Naive thymus-derived CD4-positive, alpha-beta T cell (primary cell): Measurements from ENCODE around the gene PTPRM. TPM values are rescaled to one million over a fixed set of nuclear protein-coding genes. Genes with fewer than 3 reads are reported as not detected.

ENCODE experiments used
- ATAC-seq: fragments of 150-1000 bp; cut with Tn5 transposase; 2 replicates; pipeline ENCODE4 v1.10.0; 2021; ENCODE audit warnings: mild to moderate bottlenecking, moderate library complexity
- CTCF ChIA-PET: fragments of 350-600 bp; sonication (Branson Sonifier 250); formaldehyde crosslinking; loops from one replicate; lab custom pipeline; 2021; ENCODE audit warnings: antibody characterized with exemption; lab: Charles Lee
- POLR2A ChIA-PET: fragments of 350-600 bp; sonication (Branson Sonifier 250); formaldehyde crosslinking; loops from one replicate; lab custom pipeline; 2021; ENCODE audit warnings: antibody characterized with exemption, inconsistent platforms; lab: Charles Lee
- DNase-seq, 9 donors: peaks; one replicate each; pipeline versions ENCODE4 v3.0.0 to v3.0.0-alpha.2; 2020 to 2022; ENCODE audit warnings: mixed read lengths in 1 of 9
- H3K27ac ChIP-seq: one replicate; pipeline ENCODE4 v1.7.0; 2013; ENCODE audit warnings: mild to moderate bottlenecking, low read depth, low read length, moderate library complexity
- H3K27me3 ChIP-seq, 2 donors: one replicate each; pipeline ENCODE4 v1.7.0; 2013; ENCODE audit warnings: low read length in 2 of 2, mild to moderate bottlenecking in 2 of 2, moderate library complexity in 2 of 2; ENCODE audit not compliant: control insufficient read depth in 2 of 2, insufficient read depth in 2 of 2
- H3K36me3 ChIP-seq, 3 experiments: 1 replicate in 2 of 3; 2 replicates in 1 of 3; pipeline ENCODE4 v1.7.0; 2013; ENCODE audit warnings: low read length in 3 of 3, mild to moderate bottlenecking in 3 of 3, moderate library complexity in 1 of 3; ENCODE audit not compliant: insufficient read depth in 3 of 3, control insufficient read depth in 2 of 3
- H3K4me1 ChIP-seq, 2 donors: one replicate each; pipeline ENCODE4 v1.7.0; 2013; ENCODE audit warnings: low read length in 2 of 2, mild to moderate bottlenecking in 2 of 2, moderate library complexity in 1 of 2; ENCODE audit not compliant: control insufficient read depth in 2 of 2, insufficient read depth in 2 of 2
- H3K4me3 ChIP-seq: 2 replicates; pipeline ENCODE4 v1.7.0; 2013; ENCODE audit warnings: mild to moderate bottlenecking, low read length
- H3K9me3 ChIP-seq, 3 experiments: 1 replicate in 2 of 3; 2 replicates in 1 of 3; pipeline ENCODE4 v1.7.0; 2013; ENCODE audit warnings: low read length in 3 of 3; ENCODE audit not compliant: control insufficient read depth in 2 of 3
- H3K27ac Mint-ChIP-seq, 9 donors: one replicate each; pipeline ENCODE4 v1.8.0; 2020 to 2022; ENCODE audit warnings: mixed read lengths in 9 of 9, mild to moderate bottlenecking in 8 of 9, moderate library complexity in 5 of 9, inconsistent platforms in 2 of 9
- H3K27me3 Mint-ChIP-seq, 5 donors: one replicate each; pipeline ENCODE4 v1.8.0; 2021 to 2022; ENCODE audit warnings: mixed read lengths in 5 of 5, mild to moderate bottlenecking in 1 of 5
- H3K36me3 Mint-ChIP-seq, 5 donors: one replicate each; pipeline ENCODE4 v1.8.0; 2020 to 2022; ENCODE audit warnings: mixed read lengths in 5 of 5, mild to moderate bottlenecking in 3 of 5, inconsistent platforms in 1 of 5
- H3K4me1 Mint-ChIP-seq, 7 donors: one replicate each; pipeline ENCODE4 v1.8.0; 2020 to 2022; ENCODE audit warnings: mixed read lengths in 7 of 7, mild to moderate bottlenecking in 3 of 7, inconsistent platforms in 1 of 7
- H3K4me3 Mint-ChIP-seq, 10 donors: one replicate each; pipeline ENCODE4 v1.8.0; 2020 to 2022; ENCODE audit warnings: mild to moderate bottlenecking in 10 of 10, mixed read lengths in 10 of 10, moderate library complexity in 6 of 10, inconsistent platforms in 2 of 10
- H3K9me3 Mint-ChIP-seq, 11 donors: one replicate each; pipeline ENCODE4 v1.8.0; 2020 to 2022; ENCODE audit warnings: mixed read lengths in 11 of 11, mild to moderate bottlenecking in 4 of 11, inconsistent platforms in 1 of 11, moderate library complexity in 1 of 11
- intact Hi-C, 2 donors: fragments of 100-400 bp; cut with micrococcal nuclease; formaldehyde crosslinking; loops; one replicate each; pipeline ENCODE4 v1.15.1; 2023
- polyA plus RNA-seq, 2 donors: library from polyadenylated mRNA; unstranded; fragments of 300-500 nt; fragmentation: Illumina TruSeq; gene quantifications; one replicate each; pipeline ENCODE4 v1.2.3, GENCODE V29; 2021
- total RNA-seq, 6 experiments: library from RNA in 5 of 6; stranded (reverse) in 5 of 6; gene quantifications; 1 replicate in 5 of 6; 2 replicates in 1 of 6; pipeline ENCODE4 v1.2.3 and lab custom pipeline; 2021 to 2026

The PTPRM gene
- total and polyA plus RNA-seq, 7 experiments from 2014 or later, result 3.8 to 21.2 (median 8.4) TPM

- CTCF ChIA-PET, result no interaction called here
- H3K9me3 Mint-ChIP-seq, result peaks cover 0 to 8% (median 0%) of the 10 kb centered on the region in 11 donors
- no peak overlapping the region for H3K27ac Mint-ChIP-seq
- no peak overlapping the region for H3K4me3 Mint-ChIP-seq
- H3K27ac ChIP-seq, result no peak overlapping the region
- no peaks in the 10 kb centered on the region for H3K27me3 ChIP-seq
- no peaks in the 10 kb centered on the region for H3K4me1 Mint-ChIP-seq
- H3K27me3 Mint-ChIP-seq, result peaks cover 0 to 3% (median 0%) of the 10 kb centered on the region in 5 donors
- no peaks in the 10 kb centered on the region for H3K4me1 ChIP-seq
- no peak overlapping the region for H3K4me3 ChIP-seq
- no peaks in the 10 kb centered on the region for H3K36me3 Mint-ChIP-seq
- DNase-seq (no peak), ATAC-seq (no peak)
- H3K9me3 ChIP-seq, result no peaks in the 10 kb centered on the region
- intact Hi-C loops, result no loop called here
- no peaks in the 10 kb centered on the region for H3K36me3 ChIP-seq
- POLR2A ChIA-PET, result no interaction called here
Observed at GRCh38 chr18:7603259-7604000, 36.3 kb downstream of the PTPRM start.

DNA sequence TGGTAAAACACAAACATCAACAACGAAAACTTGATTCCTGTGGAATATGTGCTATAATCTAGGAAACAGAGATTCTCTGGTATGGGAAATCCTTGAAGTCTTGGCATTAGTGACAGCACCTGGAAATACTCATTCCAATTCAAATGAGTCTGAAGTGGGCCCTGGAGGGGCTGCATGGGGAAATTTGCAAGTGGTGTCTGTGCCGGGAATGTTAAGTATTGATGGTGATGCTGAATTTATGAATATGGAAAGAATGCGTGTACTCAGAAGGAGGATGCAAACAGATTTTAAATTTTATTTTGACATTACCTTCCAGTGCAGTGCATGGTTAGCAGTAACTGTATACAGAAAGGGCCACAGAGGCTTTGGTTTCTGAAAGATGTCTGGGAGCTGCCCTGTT is 37.2 kb downstream of the PTPRM start:
- no peak for DNase-seq
- no peaks in the 10 kb centered on the region for H3K4me1 ChIP-seq
- H3K27me3 Mint-ChIP-seq, result peaks cover 0 to 3% (median 0%) of the 10 kb centered on the region in 5 donors
- H3K27me3 ChIP-seq, result no peaks in the 10 kb centered on the region
- H3K9me3 Mint-ChIP-seq, result peaks cover 0 to 8% (median 0%) of the 10 kb centered on the region in 11 donors
- POLR2A ChIA-PET, result no interaction called here
- CTCF ChIA-PET, result no interaction called here
- H3K4me3 ChIP-seq, result no peak overlapping the region
- no peak for ATAC-seq
- no peak overlapping the region for H3K27ac ChIP-seq
- no peaks in the 10 kb centered on the region for H3K9me3 ChIP-seq
- intact Hi-C loops, result no loop called here
- H3K36me3 ChIP-seq, result no peaks in the 10 kb centered on the region
- H3K4me3 Mint-ChIP-seq, result no peak overlapping the region
- no peak overlapping the region for H3K27ac Mint-ChIP-seq
- H3K36me3 Mint-ChIP-seq, result no peaks in the 10 kb centered on the region
- H3K4me1 Mint-ChIP-seq, result no peaks in the 10 kb centered on the region

DNA sequence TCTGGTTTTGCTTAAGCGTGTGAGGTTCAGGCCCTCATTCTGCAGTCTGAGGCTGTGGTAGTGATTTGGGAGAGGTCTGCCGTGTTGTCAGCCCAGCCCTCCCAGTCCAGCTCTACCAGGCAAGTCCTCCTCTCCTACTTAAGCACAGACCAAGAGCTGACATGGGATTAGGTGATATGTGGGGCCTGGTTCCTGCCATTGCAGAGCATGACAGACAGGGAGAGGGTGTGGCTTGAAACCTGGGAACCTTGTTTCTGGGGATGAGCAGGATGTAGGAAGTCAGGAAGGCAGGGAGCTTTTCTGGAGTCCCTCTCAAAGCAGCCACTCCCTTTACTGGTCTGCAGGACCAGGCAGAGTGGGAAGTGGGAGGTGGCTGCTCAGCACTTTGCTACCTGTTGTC is 38.6 kb downstream of the PTPRM start:
- peaks cover 0 to 4% (median 0%) of the 10 kb centered on the region in 5 donors for H3K27me3 Mint-ChIP-seq
- no peak overlapping the region for H3K27ac ChIP-seq
- intact Hi-C loops, result no loop called here
- H3K27me3 ChIP-seq, result no peaks in the 10 kb centered on the region
- H3K9me3 Mint-ChIP-seq, result peaks cover 0 to 7% (median 0%) of the 10 kb centered on the region in 11 donors
- no peak overlapping the region for H3K27ac Mint-ChIP-seq
- POLR2A ChIA-PET, result no interaction called here
- no peak for ATAC-seq
- no peaks in the 10 kb centered on the region for H3K36me3 ChIP-seq
- H3K4me1 Mint-ChIP-seq, result no peaks in the 10 kb centered on the region
- H3K9me3 ChIP-seq, result no peaks in the 10 kb centered on the region
- H3K4me1 ChIP-seq, result no peaks in the 10 kb centered on the region
- H3K36me3 Mint-ChIP-seq, result no peaks in the 10 kb centered on the region
- H3K4me3 Mint-ChIP-seq, result no peak overlapping the region
- DNase-seq, result no peak
- CTCF ChIA-PET, result no interaction called here
- no peak overlapping the region for H3K4me3 ChIP-seq

DNA sequence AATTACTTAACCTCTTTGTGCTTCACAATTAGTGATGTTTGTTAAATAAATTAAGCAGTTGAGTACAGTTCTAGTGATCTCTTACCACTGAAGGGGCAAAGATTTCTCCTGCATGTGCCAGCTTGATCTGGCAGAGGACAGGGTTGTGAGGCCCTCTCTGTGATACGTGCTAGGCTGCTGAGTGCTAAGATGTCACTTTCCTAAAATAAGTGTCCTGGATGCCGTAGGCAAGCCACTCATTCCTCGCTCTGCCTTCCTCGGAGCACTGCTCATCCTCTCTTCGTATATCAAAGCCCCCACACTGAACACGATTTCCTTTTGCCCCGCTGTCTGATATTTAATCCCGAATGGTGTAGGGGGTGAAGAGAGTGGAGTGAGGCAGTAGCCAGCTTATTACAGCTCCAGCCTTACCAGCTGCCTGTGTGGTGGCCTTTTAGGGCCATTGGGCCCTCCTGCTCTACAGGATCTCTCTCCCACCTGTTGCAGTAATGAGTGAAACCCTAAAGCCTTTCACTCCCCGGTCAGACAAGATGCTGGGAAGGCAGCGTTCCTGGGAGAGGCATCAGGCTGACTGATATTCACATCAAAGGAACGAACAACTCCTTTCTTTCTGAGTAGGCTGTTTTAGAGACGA is 40.5 kb downstream of the PTPRM start:
- Mint-ChIP-seq H3K4me3 (no peak overlapping the region), H3K36me3 (no peaks in the 10 kb centered on the region), H3K4me1 (no peaks in the 10 kb centered on the region), H3K27me3 (peaks cover 0 to 12% (median 0%) of the 10 kb centered on the region in 5 donors), H3K27ac (no peak overlapping the region), H3K9me3 (peaks cover 0 to 4% (median 0%) of the 10 kb centered on the region in 11 donors)
- Histone ChIP-seq H3K9me3 (no peaks in the 10 kb centered on the region), H3K27me3 (no peaks in the 10 kb centered on the region), H3K4me1 (no peaks in the 10 kb centered on the region), H3K4me3 (no peak overlapping the region), H3K36me3 (no peaks in the 10 kb centered on the region), H3K27ac (no peak overlapping the region)
- ATAC-seq (no peak), DNase-seq (no peak)
- ChIA-PET CTCF (no interaction called here), POLR2A (no interaction called here)
- intact Hi-C loops, result no loop called here

GRCh38 chr18:7608174-7608550 is 41.0 kb downstream of the PTPRM start:
- H3K36me3 Mint-ChIP-seq, result no peaks in the 10 kb centered on the region
- peaks cover 0 to 12% (median 2%) of the 10 kb centered on the region in 5 donors for H3K27me3 Mint-ChIP-seq
- no peaks in the 10 kb centered on the region for H3K36me3 ChIP-seq
- DNase-seq, result no peak
- no peaks in the 10 kb centered on the region for H3K4me1 ChIP-seq
- H3K4me1 Mint-ChIP-seq, result no peaks in the 10 kb centered on the region
- H3K4me3 Mint-ChIP-seq, result no peak overlapping the region
- no peak overlapping the region for H3K4me3 ChIP-seq
- no peak overlapping the region for H3K27ac ChIP-seq
- ATAC-seq, result no peak
- ChIA-PET POLR2A (no interaction called here), CTCF (no interaction called here)
- intact Hi-C loops, result no loop called here
- peaks cover 0 to 4% (median 0%) of the 10 kb centered on the region in 11 donors for H3K9me3 Mint-ChIP-seq
- H3K9me3 ChIP-seq, result no peaks in the 10 kb centered on the region
- H3K27ac Mint-ChIP-seq, result no peak overlapping the region
- no peaks in the 10 kb centered on the region for H3K27me3 ChIP-seq

DNA sequence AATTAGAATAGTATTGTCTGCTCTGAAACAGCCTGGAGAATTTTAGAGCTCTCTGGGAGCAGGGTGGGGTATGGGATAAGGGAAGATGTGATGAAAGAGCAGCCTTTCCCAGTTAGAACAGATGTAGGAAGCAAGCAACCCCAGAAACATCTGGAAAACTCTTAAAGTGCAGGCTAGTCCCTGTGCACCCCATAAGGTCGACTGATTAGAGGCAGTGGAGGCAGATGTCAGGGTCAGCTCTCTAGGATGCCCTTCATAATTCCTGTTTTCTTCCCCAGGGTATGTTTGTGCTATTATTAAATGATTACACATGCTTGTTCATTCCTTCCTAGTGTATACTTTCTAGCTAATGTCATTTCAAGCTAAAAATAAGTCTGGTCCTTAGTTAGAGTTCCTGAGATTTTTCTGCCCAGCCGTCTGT is 41.7 kb downstream of the PTPRM start:
- intact Hi-C loops, result no loop called here

DNA sequence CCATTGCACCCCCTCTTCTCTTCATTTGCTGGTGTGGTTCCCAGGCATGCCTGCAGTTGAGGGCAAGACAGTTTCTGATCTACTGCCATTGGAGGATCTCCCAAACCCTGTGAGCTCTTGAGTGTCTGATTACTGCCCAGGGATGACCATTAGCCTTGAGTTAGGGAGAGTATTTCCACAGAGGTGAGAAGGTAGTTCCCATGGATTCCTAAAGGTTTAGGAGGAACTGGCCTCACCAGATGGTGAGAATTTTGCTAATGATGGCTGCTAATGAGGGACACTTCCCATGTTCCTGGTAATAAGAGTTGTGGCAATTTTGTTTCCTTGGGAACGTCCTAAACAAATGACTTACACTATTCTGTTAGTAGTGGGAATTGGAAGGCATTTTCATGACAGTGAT is 42.5 kb downstream of the PTPRM start:
- Mint-ChIP-seq H3K4me3 (no peak overlapping the region), H3K27me3 (peaks cover 0 to 12% (median 4%) of the 10 kb centered on the region in 5 donors), H3K4me1 (no peaks in the 10 kb centered on the region), H3K36me3 (no peaks in the 10 kb centered on the region), H3K9me3 (peaks cover 0 to 4% (median 0%) of the 10 kb centered on the region in 11 donors), H3K27ac (no peak overlapping the region)
- Histone ChIP-seq H3K27ac (no peak overlapping the region), H3K9me3 (no peaks in the 10 kb centered on the region), H3K36me3 (no peaks in the 10 kb centered on the region), H3K4me3 (no peak overlapping the region), H3K4me1 (no peaks in the 10 kb centered on the region), H3K27me3 (no peaks in the 10 kb centered on the region)
- ChIA-PET CTCF (no interaction called here), POLR2A (no interaction called here)
- ATAC-seq (no peak), DNase-seq (no peak)
- intact Hi-C loops, result no loop called here

More for the DNA sequence above, 41.7 kb downstream of the PTPRM start:
- H3K4me3 ChIP-seq, result no peak overlapping the region
- H3K4me1 Mint-ChIP-seq, result no peaks in the 10 kb centered on the region
- no peaks in the 10 kb centered on the region for H3K36me3 ChIP-seq
- no peak overlapping the region for H3K27ac Mint-ChIP-seq
- H3K36me3 Mint-ChIP-seq, result no peaks in the 10 kb centered on the region
- DNase-seq (no peak), ATAC-seq (no peak)
- no peaks in the 10 kb centered on the region for H3K27me3 ChIP-seq
- peaks cover 0 to 4% (median 0%) of the 10 kb centered on the region in 11 donors for H3K9me3 Mint-ChIP-seq
- no peaks in the 10 kb centered on the region for H3K4me1 ChIP-seq
- H3K27me3 Mint-ChIP-seq, result peaks cover 0 to 12% (median 4%) of the 10 kb centered on the region in 5 donors
- ChIA-PET POLR2A (no interaction called here), CTCF (no interaction called here)
- no peak overlapping the region for H3K27ac ChIP-seq
- no peaks in the 10 kb centered on the region for H3K9me3 ChIP-seq
- H3K4me3 Mint-ChIP-seq, result no peak overlapping the region
